IgD-negative memory B cell (primary cell): ENCODE data around the gene EVL. TPM values are rescaled to one million over a fixed set of nuclear protein-coding genes. Genes with fewer than 3 reads are reported as not detected.
A peak's percentile ranks its signal among the peaks of the same experiment; 100 is the strongest.

Experiments used
- H3K27ac Mint-ChIP-seq, 3 donors: one replicate each; pipeline ENCODE4 v1.8.0; 2020 to 2022; ENCODE audit warnings: mild to moderate bottlenecking in 3 of 3, mixed read lengths in 3 of 3, moderate library complexity in 1 of 3
- H3K27me3 Mint-ChIP-seq: one replicate; pipeline ENCODE4 v1.8.0; 2021; ENCODE audit warnings: mixed read lengths
- H3K36me3 Mint-ChIP-seq: one replicate; pipeline ENCODE4 v1.8.0; 2020; ENCODE audit warnings: mild to moderate bottlenecking, mixed read lengths
- H3K4me1 Mint-ChIP-seq, 3 donors: one replicate each; pipeline ENCODE4 v1.8.0; 2020 to 2022; ENCODE audit warnings: mixed read lengths in 3 of 3, mild to moderate bottlenecking in 1 of 3
- H3K4me3 Mint-ChIP-seq, 4 donors: one replicate each; pipeline ENCODE4 v1.8.0; 2020 to 2022; ENCODE audit warnings: mild to moderate bottlenecking in 4 of 4, mixed read lengths in 4 of 4, moderate library complexity in 3 of 4
- H3K9me3 Mint-ChIP-seq, 3 donors: one replicate each; pipeline ENCODE4 v1.8.0; 2020 to 2021; ENCODE audit warnings: mixed read lengths in 3 of 3, mild to moderate bottlenecking in 1 of 3
- polyA plus RNA-seq: library from polyadenylated mRNA; unstranded; fragments of 300-500 nt; fragmentation: Illumina TruSeq; gene quantifications from one replicate; pipeline ENCODE4 v1.2.3, GENCODE V29; 2021

EVL gene
- polyA plus RNA-seq, 1 donor from 2014 or later: 73.3 TPM

DNA sequence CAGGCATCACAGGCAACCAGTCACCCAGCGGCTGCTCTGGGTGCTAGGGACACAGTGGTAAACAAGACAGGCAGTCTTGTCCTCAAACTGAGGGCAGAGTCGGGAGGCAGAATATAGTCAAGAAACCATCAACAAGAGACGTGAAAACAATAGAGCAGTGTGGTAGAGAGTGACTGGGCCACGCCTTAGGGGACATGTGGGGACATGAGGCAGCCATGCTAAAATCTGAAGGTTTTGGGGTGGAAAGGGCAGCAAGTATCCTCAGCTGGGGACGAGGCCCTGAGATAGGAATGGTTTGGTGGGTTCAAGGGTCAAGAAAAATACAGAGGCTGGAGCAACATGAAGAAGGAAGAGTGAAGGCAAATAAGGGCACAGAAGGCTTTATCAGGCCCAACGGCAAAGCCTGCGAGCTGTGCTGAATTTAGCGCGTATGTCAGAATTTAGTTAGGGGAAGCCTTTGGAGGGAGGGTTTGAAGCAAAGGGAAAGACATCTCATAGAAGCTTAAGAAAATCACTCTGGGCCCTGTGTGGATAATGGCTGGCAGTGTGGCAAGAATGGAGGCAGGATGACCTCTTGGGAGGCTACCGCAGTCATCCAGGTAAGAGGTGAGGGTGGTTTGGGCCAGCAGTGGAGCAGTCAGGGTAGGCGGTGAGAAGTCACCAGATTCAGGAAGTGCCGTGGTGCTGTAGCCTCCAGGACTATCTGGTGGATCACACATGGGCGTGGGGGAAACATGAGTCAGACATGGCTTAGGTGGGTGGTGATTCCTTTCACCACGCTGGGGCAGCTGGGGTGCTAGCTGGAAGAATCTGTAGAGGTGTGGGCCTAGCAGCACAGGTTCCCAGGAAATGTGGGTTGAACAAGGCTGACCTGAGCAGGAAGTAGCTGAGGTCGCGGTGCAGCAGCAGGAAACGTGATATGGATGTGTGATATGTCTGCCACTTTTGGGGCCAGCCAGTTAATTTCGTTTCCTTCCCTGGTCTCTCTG is 3.0 kb downstream of the EVL start:
- Mint-ChIP-seq H3K4me3 (peak overlapping the region; percentile 96 to 100 (median 98)), H3K36me3 (peaks cover 2% of the 10 kb centered on the region), H3K9me3 (no peaks in the 10 kb centered on the region), H3K27ac (peak overlapping the region; percentile 86 to 96 (median 93)), H3K4me1 (peaks cover 37 to 78% (median 47%) of the 10 kb centered on the region in 3 donors), H3K27me3 (no peaks in the 10 kb centered on the region)

DNA sequence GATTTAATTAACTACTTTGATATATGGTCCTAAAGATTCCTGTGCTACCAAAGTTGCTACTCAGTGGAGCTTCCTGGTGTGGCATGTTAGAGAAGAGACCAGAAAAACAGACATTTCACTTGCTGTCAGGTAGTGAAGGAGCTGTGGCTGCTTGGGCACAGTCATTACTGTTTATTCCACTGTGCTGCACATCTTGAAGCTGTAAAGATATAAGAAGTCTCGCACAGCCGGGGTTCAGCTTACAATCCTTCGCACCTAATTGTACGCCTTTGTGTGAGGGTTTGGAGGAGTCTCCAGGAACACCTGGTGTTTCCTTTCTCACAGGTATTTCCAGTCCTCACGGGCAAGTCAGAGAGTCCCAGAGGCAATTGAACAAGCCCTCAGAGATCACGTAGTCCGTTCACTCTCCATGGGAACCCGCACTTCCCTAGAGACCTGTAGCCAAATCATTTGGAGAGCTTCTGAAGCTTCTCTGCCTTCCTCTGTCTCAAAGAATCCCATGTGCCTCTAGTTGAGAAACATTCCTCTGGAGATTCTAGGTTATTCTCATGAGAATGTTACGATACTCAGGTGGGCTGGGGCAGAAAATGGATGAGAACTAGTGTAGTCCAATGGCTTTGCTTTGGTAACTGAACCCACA is 4.1 kb downstream of the EVL start:
- no peaks in the 10 kb centered on the region for H3K9me3 Mint-ChIP-seq
- H3K27me3 Mint-ChIP-seq: no peaks in the 10 kb centered on the region
- H3K27ac Mint-ChIP-seq: peak overlapping the region; percentile 86 to 96 (median 93)
- peak overlapping the region; percentile 96 to 100 (median 98) for H3K4me3 Mint-ChIP-seq
- H3K4me1 Mint-ChIP-seq: peaks cover 43 to 77% (median 44%) of the 10 kb centered on the region in 3 donors
- peaks cover 2% of the 10 kb centered on the region for H3K36me3 Mint-ChIP-seq

DNA sequence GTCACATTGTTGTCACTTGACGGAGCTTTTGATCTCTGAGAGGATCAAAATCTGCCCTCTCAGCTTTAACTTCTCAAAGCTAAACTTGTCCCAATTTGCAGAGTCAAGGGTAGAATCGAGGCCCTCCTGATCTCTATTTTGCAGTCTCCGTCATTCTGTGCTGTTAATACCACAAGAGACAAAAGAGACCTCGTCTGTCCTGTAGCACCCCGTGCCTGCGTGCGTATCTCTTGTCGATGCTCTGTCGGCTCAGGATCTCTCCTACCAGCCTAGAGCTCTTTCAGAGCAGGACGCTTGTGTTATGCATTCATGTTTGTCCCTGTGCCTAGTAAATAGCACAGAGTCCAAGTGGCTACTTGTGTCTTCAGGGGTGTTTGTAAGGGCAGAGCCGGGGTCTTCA is 5.1 kb downstream of the EVL start:
- peak overlapping the region; percentile 86 to 93 (median 87) for H3K27ac Mint-ChIP-seq
- H3K9me3 Mint-ChIP-seq: no peaks in the 10 kb centered on the region
- peak overlapping the region in 3 of 4 donors; percentile 27 to 75 (median 38) for H3K4me3 Mint-ChIP-seq
- no peaks in the 10 kb centered on the region for H3K27me3 Mint-ChIP-seq
- peaks cover 2% of the 10 kb centered on the region for H3K36me3 Mint-ChIP-seq
- H3K4me1 Mint-ChIP-seq: peaks cover 42 to 80% (median 46%) of the 10 kb centered on the region in 3 donors

DNA sequence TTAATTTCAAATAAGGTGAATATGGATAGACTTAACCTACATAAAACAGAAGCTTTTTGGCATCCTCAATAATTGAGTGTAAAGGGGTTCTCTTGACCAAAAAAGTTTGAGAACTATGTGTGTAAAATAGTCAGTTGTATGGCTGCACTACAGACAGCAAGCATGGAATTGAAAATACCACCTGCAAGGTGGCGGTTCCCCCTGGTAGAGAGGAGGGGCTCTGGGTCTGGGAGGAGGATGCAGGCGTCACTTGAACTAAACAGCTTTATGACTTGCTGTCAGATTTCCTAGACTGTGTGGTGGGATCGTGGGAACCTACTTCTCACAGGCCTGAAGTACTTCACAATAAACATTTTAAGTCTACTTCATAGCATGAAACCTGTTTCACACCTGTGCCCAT is 6.3 kb downstream of the EVL start:
- Mint-ChIP-seq H3K27ac (peak overlapping the region; percentile 41 to 84 (median 78)), H3K27me3 (no peaks in the 10 kb centered on the region), H3K36me3 (peaks cover 2% of the 10 kb centered on the region), H3K9me3 (no peaks in the 10 kb centered on the region), H3K4me1 (peaks cover 52 to 89% (median 55%) of the 10 kb centered on the region in 3 donors), H3K4me3 (peak overlapping the region in 3 of 4 donors; percentile 4 to 27 (median 21))

DNA sequence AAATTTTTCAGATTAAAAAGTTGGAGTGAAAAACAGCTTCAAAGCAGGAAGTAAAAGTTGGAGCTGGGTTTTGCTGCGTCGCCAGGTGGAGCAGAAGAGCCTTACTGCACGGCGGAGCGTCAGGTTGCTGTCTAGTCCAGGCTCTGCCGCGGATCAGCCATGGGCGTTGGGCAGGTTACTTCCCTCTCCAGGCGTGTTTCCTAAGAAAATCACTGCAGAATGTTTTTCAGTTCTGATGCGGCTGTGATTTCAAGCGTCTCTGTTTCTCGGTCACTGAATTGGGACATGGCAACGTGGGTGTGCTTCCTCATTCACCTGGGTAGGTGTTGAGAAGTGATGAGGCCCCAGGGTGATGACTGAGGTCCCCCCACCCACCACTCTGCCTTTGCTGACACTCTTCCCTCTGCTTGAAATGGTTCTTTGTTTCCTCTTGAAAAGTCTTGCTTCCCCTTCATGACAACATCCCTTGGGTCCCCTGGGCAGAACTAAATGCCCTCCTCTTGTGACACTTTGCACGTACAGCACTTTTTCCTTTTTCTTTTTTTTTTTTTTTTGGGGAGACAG is 7.6 kb downstream of the EVL start:
- Mint-ChIP-seq H3K27me3 (no peaks in the 10 kb centered on the region), H3K36me3 (peaks cover 2% of the 10 kb centered on the region), H3K4me1 (peaks cover 55 to 86% (median 57%) of the 10 kb centered on the region in 3 donors), H3K27ac (peak overlapping the region; percentile 81 to 96 (median 95)), H3K9me3 (no peaks in the 10 kb centered on the region), H3K4me3 (peak overlapping the region; percentile 63 to 94 (median 84))

DNA sequence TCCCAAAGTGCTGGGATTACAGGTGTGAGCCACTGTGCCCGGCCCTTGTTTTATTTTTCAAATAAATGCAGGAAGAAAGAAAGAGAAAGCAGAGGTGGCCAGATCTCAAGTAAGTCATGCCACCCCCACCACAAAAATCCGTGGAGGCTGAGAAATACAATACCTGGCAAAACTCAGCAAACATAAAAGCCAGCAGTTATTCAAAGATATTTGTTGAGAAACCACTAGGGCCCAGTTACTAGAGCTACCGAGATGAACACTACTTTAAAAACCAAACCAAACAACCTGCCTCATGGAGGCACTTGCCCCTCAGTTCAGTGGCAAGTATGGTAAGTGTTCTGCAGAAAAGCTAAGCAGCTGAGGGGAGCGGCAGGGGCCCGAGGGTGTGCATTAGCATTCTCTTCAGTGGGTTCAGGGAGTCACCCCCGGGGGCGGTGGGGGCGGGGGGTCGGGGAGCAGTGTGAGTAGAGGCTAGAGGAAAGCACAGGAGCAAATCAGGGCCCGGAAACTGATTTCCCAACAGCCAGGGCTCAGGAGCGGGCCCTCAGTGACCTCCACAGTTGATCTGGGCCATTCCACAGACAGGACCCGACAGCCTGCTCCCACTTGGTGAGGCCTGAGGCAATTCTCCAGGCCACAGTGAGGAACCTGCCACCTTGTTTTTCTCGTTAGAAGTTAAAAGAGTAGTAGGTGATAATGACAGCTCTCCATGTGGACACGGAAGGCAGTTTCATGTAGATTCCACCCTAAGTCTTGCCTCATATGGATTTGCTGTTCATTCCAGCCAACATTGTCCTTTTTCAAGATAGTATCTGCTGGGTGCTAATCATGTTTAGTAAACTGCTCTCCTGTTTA is 8.6 kb downstream of the EVL start:
- Mint-ChIP-seq H3K4me3 (peak overlapping the region; percentile 63 to 94 (median 84)), H3K27ac (peak overlapping the region; percentile 88 to 96 (median 95)), H3K9me3 (no peaks in the 10 kb centered on the region), H3K27me3 (no peaks in the 10 kb centered on the region), H3K4me1 (peaks cover 55 to 86% (median 59%) of the 10 kb centered on the region in 3 donors), H3K36me3 (peaks cover 2% of the 10 kb centered on the region)

DNA sequence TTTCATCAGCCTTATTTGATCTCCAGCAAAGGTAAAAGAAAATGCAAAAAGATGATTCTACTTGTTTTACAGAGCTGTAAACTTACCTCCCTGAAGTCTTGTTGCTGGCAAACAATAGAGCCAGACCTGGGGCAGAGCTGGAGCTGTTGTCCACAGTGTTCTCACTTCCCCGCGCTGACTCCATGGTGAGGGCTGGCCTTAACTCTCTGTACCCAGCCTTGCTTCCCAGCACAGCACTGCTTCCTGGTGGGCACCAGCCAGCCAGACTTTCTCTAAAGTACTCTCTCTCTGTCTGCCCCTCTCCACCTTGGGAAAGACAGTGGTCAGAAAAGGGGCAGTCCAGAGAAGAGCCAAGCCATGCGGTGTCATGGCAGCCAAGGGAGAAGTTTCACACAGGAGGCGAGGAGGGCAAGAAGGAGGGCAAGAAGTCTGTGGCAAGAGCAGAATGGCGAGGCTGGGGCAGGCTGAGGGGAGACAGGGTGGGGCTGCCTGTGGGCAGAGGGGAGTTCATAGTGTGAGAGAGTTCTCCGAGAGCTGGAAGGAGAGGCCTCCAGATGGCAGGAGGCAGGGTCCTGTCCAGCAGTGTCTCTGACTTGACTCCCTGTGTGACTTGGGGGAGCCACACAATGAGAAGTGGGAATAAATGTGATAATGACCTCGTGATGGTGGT is 9.3 kb downstream of the EVL start:
- Mint-ChIP-seq H3K9me3 (no peaks in the 10 kb centered on the region), H3K27me3 (no peaks in the 10 kb centered on the region), H3K36me3 (peaks cover 2% of the 10 kb centered on the region), H3K4me3 (peak overlapping the region; percentile 2 to 83 (median 37)), H3K4me1 (peaks cover 62 to 86% (median 63%) of the 10 kb centered on the region in 3 donors), H3K27ac (peak overlapping the region; percentile 88 to 96 (median 91))

DNA sequence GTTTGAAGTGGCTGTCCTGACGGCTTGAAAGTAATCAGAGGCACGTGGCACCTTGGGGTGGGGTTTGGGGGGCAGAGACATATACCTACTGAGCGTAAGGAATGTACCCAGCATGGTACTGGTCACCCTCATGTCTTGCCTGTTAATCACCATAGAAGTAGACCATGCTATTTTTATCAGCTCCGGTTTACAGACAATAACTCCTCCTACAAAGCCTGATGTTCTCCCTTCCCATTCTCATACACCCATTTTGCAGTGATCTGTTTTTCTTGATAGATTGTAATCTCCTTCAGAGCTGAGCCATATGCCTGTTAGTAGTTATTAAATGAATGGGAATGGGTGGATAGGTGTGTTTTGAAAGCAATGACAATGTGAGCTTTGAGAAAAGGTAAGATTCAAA is 10.5 kb downstream of the EVL start:
- Mint-ChIP-seq H3K27ac (peak overlapping the region; percentile 83 to 93 (median 91)), H3K4me3 (peak overlapping the region in 2 of 4 donors; percentile 52 to 67), H3K4me1 (peaks cover 65 to 83% (median 71%) of the 10 kb centered on the region in 3 donors), H3K36me3 (no peaks in the 10 kb centered on the region), H3K27me3 (no peaks in the 10 kb centered on the region), H3K9me3 (no peaks in the 10 kb centered on the region)

DNA sequence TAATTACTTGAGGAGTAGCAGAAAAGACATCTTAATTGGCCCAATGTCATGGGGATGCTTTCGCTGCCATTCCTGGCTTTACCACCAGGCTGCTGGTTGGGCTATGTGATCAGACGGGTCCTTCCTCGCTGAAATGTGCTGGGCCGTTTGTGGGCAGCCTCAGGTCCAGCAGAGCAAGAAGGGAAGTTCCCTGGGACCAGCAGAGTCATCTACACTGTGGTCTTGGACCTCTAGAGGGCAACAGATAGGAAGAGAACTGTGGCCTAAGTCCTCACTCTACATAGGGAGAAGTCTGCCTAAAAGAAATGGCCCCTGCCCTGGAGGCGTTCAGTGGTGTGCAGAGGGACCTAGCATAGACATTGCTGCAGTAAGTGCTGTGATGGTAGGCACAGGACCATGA is 10.9 kb downstream of the EVL start:
- no peaks in the 10 kb centered on the region for H3K36me3 Mint-ChIP-seq
- H3K9me3 Mint-ChIP-seq: no peaks in the 10 kb centered on the region

DNA sequence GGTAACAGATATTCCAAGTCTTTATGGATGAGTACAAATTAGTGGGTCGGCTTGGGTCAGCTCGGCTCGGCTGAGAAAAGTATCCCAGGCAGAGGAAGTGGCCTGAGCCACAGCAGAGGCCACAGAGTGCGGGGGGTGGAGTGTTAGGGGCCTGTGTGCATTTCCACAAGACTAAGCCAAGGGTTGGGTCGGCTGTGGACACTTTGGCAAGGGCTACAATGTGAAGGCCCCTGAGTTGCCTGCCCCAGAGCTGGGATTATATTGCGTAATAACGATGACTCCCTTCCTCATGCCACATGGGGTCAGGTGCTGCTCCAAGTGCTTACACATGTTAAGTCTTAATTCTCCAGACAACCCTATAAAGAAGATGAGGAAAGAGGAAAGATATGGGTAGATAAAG is 11.4 kb downstream of the EVL start:
- peaks cover 67 to 82% (median 75%) of the 10 kb centered on the region in 3 donors for H3K4me1 Mint-ChIP-seq
- H3K27me3 Mint-ChIP-seq: no peaks in the 10 kb centered on the region
- H3K36me3 Mint-ChIP-seq: no peaks in the 10 kb centered on the region
- peak overlapping the region in 2 of 4 donors; percentile 62 to 76 for H3K4me3 Mint-ChIP-seq
- peak overlapping the region in 2 of 3 donors; percentile 83 to 93 for H3K27ac Mint-ChIP-seq
- H3K9me3 Mint-ChIP-seq: no peaks in the 10 kb centered on the region

More for the DNA sequence above, 10.9 kb downstream of the EVL start:
- Mint-ChIP-seq H3K27ac (peak overlapping the region; percentile 83 to 93 (median 91)), H3K4me1 (peaks cover 64 to 81% (median 72%) of the 10 kb centered on the region in 3 donors), H3K27me3 (no peaks in the 10 kb centered on the region), H3K4me3 (peak overlapping the region in 3 of 4 donors; percentile 52 to 76 (median 67))

DNA sequence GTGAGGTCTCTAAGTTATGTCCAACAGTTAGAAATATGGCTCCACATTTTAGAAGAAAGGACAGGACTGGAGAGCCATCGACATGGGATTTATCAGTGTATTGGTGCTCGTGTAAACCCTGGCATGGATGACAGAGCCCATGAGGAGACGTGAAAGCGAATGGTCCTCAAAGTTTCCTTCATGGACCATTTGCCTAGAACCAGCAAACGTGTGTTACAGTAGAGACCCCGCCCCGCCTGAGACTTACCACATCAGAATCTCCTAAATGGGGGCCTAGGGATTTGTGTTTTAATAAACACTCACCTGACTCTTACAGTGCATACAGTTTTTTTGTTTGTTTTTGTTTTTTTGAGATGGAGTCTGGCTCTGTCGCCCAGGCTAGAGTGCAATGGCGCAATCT is 12.2 kb downstream of the EVL start:
- H3K9me3 Mint-ChIP-seq: no peaks in the 10 kb centered on the region
- no peaks in the 10 kb centered on the region for H3K27me3 Mint-ChIP-seq
- H3K4me3 Mint-ChIP-seq: peak overlapping the region in 3 of 4 donors; percentile 20 to 69 (median 62)
- peaks cover 72 to 80% (median 72%) of the 10 kb centered on the region in 3 donors for H3K4me1 Mint-ChIP-seq
- H3K27ac Mint-ChIP-seq: peak overlapping the region in 2 of 3 donors; percentile 83 to 93
- no peaks in the 10 kb centered on the region for H3K36me3 Mint-ChIP-seq

DNA sequence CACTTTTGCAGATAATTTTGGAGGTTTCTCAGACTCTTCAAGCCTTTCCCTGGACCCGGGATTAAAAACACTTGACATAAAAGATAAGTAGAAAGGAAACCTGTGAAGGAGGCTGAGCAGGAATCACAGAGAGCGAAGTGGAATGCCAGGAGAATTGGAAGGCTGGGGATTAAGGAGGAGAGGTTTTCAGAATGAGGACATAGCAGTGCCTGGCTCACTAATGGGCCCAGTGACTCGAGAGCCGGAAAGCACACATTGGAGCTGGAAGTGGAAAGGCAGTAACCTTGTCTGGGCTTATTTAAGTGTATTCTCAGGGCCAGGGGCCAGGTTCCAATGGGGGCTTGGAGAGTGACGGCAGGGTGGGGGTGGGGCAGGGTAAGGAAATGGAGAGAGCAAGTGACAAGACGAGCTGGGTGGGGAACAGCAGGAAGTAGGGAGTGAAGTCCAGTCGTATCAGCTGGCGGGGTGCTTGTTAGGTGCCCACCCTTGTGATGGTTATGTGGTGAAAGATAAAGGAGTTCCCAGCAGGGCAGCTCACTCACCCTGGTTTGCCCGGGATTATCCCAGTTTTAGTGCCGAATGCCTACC is 13.1 kb downstream of the EVL start:
- peaks cover 63 to 79% (median 68%) of the 10 kb centered on the region in 3 donors for H3K4me1 Mint-ChIP-seq
- no peaks in the 10 kb centered on the region for H3K9me3 Mint-ChIP-seq
- peak overlapping the region in 2 of 3 donors; percentile 86 to 90 for H3K27ac Mint-ChIP-seq
- no peaks in the 10 kb centered on the region for H3K36me3 Mint-ChIP-seq
- no peaks in the 10 kb centered on the region for H3K27me3 Mint-ChIP-seq
- peak overlapping the region in 2 of 4 donors; percentile 71 to 83 for H3K4me3 Mint-ChIP-seq
